HepG2 (cell line): ENCODE data around the gene DDRGK1. TPM values are rescaled to one million over a fixed set of nuclear protein-coding genes. Genes with fewer than 3 reads are reported as not detected.

Experiments
- ARID2 ChIP-seq: sonication (generic); formaldehyde crosslinking; IDR thresholded peaks from 2 replicates; pipeline ENCODE4 v1.8.1; 2022; ENCODE audit warnings: mild to moderate bottlenecking, missing genetic modification reagents, borderline replicate concordance
- E2F2 ChIP-seq: sonication (generic); formaldehyde crosslinking; IDR thresholded peaks from 2 replicates; pipeline ENCODE4 v1.4.0; 2020; ENCODE audit warnings: missing genetic modification reagents, borderline replicate concordance
- MAX ChIP-seq: IDR thresholded peaks from 2 replicates; pipeline ENCODE4 v1.6.1; 2012; ENCODE audit warnings: inconsistent platforms
- NR2F1 ChIP-seq, 2 experiments: fragments of 450-650 bp in 1 of 2; formaldehyde crosslinking in 1 of 2; IDR thresholded peaks; 2 replicates each; pipeline versions ENCODE4 v1.5.0 to v1.6.1; 2016 to 2020; ENCODE audit warnings: mild to moderate bottlenecking in 1 of 2, missing compliant biosample characterization in 1 of 2, missing genetic modification reagents in 1 of 2, moderate library complexity in 1 of 2
- TAF15 ChIP-seq: fragments of 200-400 bp; formaldehyde crosslinking; IDR thresholded peaks from one replicate; pipeline ENCODE4 v1.6.1; 2018; ENCODE audit warnings: mild to moderate bottlenecking, low read depth, low read length; ENCODE audit not compliant: poor library complexity, severe bottlenecking
- THAP9 ChIP-seq: sonication (generic); formaldehyde crosslinking; IDR thresholded peaks from 2 replicates; pipeline ENCODE4; 2020; ENCODE audit warnings: missing genetic modification reagents, mild to moderate bottlenecking, borderline replicate concordance
- THRA ChIP-seq: sonication (generic); formaldehyde crosslinking; IDR thresholded peaks from 2 replicates; pipeline ENCODE4 v1.4.0; 2020; ENCODE audit warnings: missing genetic modification reagents, borderline replicate concordance
- ZGPAT ChIP-seq: IDR thresholded peaks from 2 replicates; pipeline ENCODE4 v1.6.1; 2016; ENCODE audit warnings: mild to moderate bottlenecking
- ZMYM2 ChIP-seq: sonication (generic); formaldehyde crosslinking; IDR thresholded peaks from 2 replicates; pipeline ENCODE4 v1.8.0; 2022; ENCODE audit warnings: mild to moderate bottlenecking, missing genetic modification reagents
- ZNF230 ChIP-seq: sonication (generic); formaldehyde crosslinking; IDR thresholded peaks from 2 replicates; pipeline ENCODE4 v1.4.0; 2020; ENCODE audit warnings: mild to moderate bottlenecking, missing genetic modification reagents
- ZNF350 ChIP-seq: sonication (generic); formaldehyde crosslinking; IDR thresholded peaks from 2 replicates; pipeline ENCODE4 v1.4.0; 2020; ENCODE audit warnings: mild to moderate bottlenecking, low read depth, missing genetic modification reagents, borderline replicate concordance
- ZNF687 ChIP-seq: sonication (generic); formaldehyde crosslinking; IDR thresholded peaks from 2 replicates; pipeline ENCODE4 v1.5.1; 2020; ENCODE audit warnings: mild to moderate bottlenecking, missing genetic modification reagents, moderate library complexity
- ZNF691 ChIP-seq: sonication (generic); formaldehyde crosslinking; IDR thresholded peaks from 2 replicates; pipeline ENCODE4 v1.4.0; 2020; ENCODE audit warnings: missing genetic modification reagents, low read depth, mild to moderate bottlenecking, borderline replicate concordance
- polyA plus RNA-seq, 8 experiments: library from polyadenylated mRNA; depleted of rRNA in 3 of 8; stranded (reverse) in 7 of 8; unstranded in 1 of 8; fragments of >200 nt; fragmentation: Illumina TruSeq in 4 of 8; extraction: Trizol in 4 of 8; gene quantifications; 2 replicates each; pipeline versions ENCODE4 v1.2.1 to v1.2.3, GENCODE V29; 2011 to 2016; ENCODE audit warnings: low read depth in 4 of 8, missing spikeins in 1 of 8, mixed read lengths in 1 of 8; ENCODE audit not compliant: insufficient read depth in 1 of 8
- total RNA-seq, 5 experiments: library from RNA; depleted of rRNA; stranded (reverse); fragments of >200 nt; fragmentation: Illumina TruSeq; extraction: Trizol; gene quantifications; 2 replicates each; pipeline ENCODE4 v1.2.3, GENCODE V29; 2016; ENCODE audit warnings: low read depth in 1 of 5

The DDRGK1 gene
- total and polyA plus RNA-seq, 2 of the 13 experiments (the other 11 are each of a cell fraction or from before 2014, with no cell fraction given): 96.7 to 149 TPM

- TF ChIP-seq THAP9 (CRISPR knock-in tag) (peak; percentile 43; the same call in 1 of the 2 replicates), E2F2 (CRISPR knock-in tag) (0 out of 2 replicates have a peak, but pooled peaks have one; percentile 28), TAF15 (no peak), ZGPAT (CRISPR knock-in tag) (peak; percentile 18; the same call in 1 of the 2 replicates), ARID2 (CRISPR knock-in tag) (peak; percentile 64; the same call in 1 of the 2 replicates), MAX (peak; percentile 19; the same call in 1 of the 2 replicates), ZNF687 (CRISPR knock-in tag) (peak; percentile 76), ZNF350 (CRISPR knock-in tag) (peak; percentile 41; the same call in 1 of the 2 replicates), ZNF230 (CRISPR knock-in tag) (peak; percentile 24; the same call in 1 of the 2 replicates), NR2F1 (CRISPR knock-in tag; IDR thresholded peaks at IDR 0.05) (no peak), THRA (CRISPR knock-in tag) (peak; percentile 17; the same call in 1 of the 2 replicates), ZNF691 (CRISPR knock-in tag) (peak; percentile 44; the same call in 1 of the 2 replicates), ZMYM2 (CRISPR knock-in tag) (no peak)
These were observed 33.6 kb upstream of the DDRGK1 start (continued) for GRCh38 chr20:3237958-3238615.
